ENCODE results near the gene AMZ1. TPM values are rescaled to one million over a fixed set of nuclear protein-coding genes. Genes with fewer than 3 reads are reported as not detected.

Gene AMZ1
- total RNA-seq, 4 donors from 2014 or later, result 0.35 to 4.6 (median 4.4) TPM; not detected in 1

GRCh38 chr7:2713978-2714377 is 26.0 kb downstream of the AMZ1 start:
- intact Hi-C loops (cut with DNase I; ENCODE audit: low total_unique reads), result no loop called here
- H3K27ac ChIP-seq, result no peak overlapping the region
- no peak overlapping the region for H3K4me3 ChIP-seq
- TF ChIP-seq, protein P1, sequence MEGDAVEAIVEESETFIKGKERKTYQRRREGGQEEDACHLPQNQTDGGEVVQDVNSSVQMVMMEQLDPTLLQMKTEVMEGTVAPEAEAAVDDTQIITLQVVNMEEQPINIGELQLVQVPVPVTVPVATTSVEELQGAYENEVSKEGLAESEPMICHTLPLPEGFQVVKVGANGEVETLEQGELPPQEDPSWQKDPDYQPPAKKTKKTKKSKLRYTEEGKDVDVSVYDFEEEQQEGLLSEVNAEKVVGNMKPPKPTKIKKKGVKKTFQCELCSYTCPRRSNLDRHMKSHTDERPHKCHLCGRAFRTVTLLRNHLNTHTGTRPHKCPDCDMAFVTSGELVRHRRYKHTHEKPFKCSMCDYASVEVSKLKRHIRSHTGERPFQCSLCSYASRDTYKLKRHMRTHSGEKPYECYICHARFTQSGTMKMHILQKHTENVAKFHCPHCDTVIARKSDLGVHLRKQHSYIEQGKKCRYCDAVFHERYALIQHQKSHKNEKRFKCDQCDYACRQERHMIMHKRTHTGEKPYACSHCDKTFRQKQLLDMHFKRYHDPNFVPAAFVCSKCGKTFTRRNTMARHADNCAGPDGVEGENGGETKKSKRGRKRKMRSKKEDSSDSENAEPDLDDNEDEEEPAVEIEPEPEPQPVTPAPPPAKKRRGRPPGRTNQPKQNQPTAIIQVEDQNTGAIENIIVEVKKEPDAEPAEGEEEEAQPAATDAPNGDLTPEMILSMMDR (IDR thresholded peaks at IDR 0.05), result no peak
- TF ChIP-seq POLR2A (IDR thresholded peaks at IDR 0.05), result no peak
- H3K36me3 ChIP-seq, result no peaks in the 10 kb centered on the region
- no peak for DNase-seq
- no peaks in the 10 kb centered on the region for H3K27me3 ChIP-seq
- H3K9me3 ChIP-seq, result no peaks in the 10 kb centered on the region
- H3K4me1 ChIP-seq, result peaks cover 0 to 5% of the 10 kb centered on the region in 2 donors

DNA sequence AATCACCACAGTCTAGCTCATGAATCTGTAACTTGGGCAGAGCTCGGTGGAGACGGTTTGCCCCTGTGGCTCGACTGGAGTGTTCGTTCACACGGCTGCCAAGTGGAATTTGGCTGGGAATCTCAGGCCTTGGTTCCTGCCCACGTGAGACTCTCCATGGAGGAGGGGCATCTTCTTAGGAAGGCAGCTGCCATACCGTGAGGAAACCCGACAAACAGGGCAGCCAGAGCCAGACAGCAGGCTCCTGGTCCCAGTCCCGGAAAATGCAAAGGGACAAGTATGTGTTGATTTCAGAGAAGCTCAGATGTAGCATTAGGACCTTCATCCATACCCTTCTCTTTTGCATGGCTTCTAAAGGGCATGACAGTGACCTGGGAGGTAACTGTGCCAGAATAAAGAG is 26.6 kb downstream of the AMZ1 start:
- intact Hi-C loops (cut with DNase I; ENCODE audit: low total_unique reads), result no loop called here
- Histone ChIP-seq H3K36me3 (no peaks in the 10 kb centered on the region), H3K27me3 (no peaks in the 10 kb centered on the region), H3K4me1 (peaks cover 0 to 5% of the 10 kb centered on the region in 2 donors), H3K9me3 (no peaks in the 10 kb centered on the region), H3K4me3 (no peak overlapping the region), H3K27ac (no peak overlapping the region)
- TF ChIP-seq POLR2A (IDR thresholded peaks at IDR 0.05), result no peak
- TF ChIP-seq, protein P1 (IDR thresholded peaks at IDR 0.05), result no peak
- DNase-seq, result no peak

DNA sequence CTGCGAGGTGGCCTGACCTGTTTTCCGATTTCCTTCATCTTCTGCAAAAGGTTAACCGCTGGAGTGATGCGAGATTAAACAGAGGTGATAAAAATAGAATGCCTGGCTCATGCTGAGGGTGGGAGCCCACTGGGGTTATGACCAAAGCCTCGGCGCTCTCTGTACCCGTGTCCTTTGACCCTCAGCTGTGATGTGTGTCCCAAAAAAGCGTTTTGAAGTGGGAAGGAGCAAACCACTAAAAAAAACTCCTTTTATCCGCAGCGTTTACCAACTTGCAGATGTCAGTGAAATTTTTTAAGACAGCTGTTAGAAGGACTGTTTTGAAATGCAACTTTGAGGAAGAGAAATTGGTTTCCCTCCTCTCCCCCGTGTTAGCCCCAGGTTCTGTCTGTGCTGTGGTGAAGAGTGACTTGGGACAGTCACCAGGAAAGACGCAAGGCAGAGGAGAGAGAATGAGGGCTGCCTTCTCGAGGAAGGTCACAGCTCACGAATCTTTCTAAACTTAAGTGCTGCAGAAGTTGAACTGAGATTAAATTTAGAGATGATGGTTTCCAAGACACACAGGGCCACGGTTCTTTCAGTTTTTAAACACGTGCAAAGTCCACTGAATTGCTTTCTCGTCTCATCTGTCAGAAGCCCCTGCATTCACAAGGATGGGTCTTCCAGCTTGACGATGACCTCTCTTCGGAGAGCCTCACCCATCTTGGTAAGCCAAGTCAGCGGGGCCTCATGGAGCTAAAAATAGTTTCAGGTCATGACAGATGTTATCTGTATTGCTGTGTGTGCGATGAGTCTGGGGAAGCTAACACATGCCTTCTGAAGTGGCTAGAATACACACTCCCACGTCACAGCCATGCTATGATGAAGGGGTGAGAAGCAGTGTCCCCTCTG is 27.6 kb downstream of the AMZ1 start:
- Histone ChIP-seq H3K27me3 (no peaks in the 10 kb centered on the region), H3K9me3 (no peaks in the 10 kb centered on the region), H3K27ac (no peak overlapping the region), H3K4me3 (no peak overlapping the region), H3K4me1 (peaks cover 0 to 5% of the 10 kb centered on the region in 2 donors), H3K36me3 (no peaks in the 10 kb centered on the region)
- intact Hi-C loops (cut with DNase I; ENCODE audit: low total_unique reads), result no loop called here
- TF ChIP-seq POLR2A (IDR thresholded peaks at IDR 0.05), result no peak
- TF ChIP-seq, protein P1 (IDR thresholded peaks at IDR 0.05), result no peak
- DNase-seq, result no peak

DNA sequence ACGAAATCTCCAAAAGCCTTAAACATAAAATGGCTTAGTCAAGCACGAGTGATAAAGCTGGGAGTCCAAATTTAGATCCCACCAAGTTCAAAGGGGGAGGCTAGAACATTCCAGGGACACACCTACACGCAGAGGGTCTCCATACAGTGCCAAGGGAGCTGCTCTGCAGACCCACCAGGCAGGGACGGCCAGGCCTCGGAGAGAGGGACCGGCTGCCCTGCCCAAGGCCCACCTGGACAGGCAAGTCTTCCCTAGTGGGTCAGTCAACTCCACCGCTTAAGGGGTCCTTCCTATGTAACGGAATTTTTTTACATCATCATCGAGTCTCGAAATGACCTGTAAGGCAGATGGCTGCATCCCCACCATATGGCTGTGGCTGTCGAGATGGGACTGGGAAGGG is 28.5 kb downstream of the AMZ1 start:
- Histone ChIP-seq H3K27ac (no peak overlapping the region), H3K9me3 (no peaks in the 10 kb centered on the region), H3K4me1 (peaks cover 0 to 5% of the 10 kb centered on the region in 2 donors), H3K4me3 (no peak overlapping the region), H3K27me3 (no peaks in the 10 kb centered on the region), H3K36me3 (no peaks in the 10 kb centered on the region)
- TF ChIP-seq, protein P1 (IDR thresholded peaks at IDR 0.05), result no peak
- no peak for TF ChIP-seq POLR2A (IDR thresholded peaks at IDR 0.05)
- intact Hi-C loops (cut with DNase I; ENCODE audit: low total_unique reads), result no loop called here
- DNase-seq, result no peak

DNA sequence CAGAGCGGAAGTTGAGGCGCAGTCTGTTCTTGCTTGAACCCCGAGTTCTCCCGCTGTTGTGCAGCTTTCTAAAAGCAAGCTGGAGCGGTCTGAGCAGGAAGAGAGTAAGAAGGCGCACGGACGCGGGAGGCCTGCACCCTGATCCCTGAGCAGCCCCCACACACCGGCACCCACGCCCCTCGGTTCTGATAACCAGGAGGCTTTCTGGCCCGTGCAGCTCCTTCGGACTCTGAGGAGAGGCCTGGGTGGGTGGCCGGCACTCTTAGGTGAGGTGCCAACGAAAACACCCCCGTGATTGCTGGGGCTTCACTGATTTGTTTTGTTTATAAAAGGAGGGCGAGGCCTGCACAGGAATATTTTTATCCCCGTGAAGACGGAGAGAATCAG is 28.9 kb downstream of the AMZ1 start:
- peak overlapping the region; percentile 25 to 45 for H3K27ac ChIP-seq
- TF ChIP-seq, protein P1 (IDR thresholded peaks at IDR 0.05), result no peak
- no peaks in the 10 kb centered on the region for H3K36me3 ChIP-seq
- DNase-seq, result no peak
- H3K4me1 ChIP-seq, result peaks cover 0 to 5% of the 10 kb centered on the region in 2 donors
- H3K9me3 ChIP-seq, result no peaks in the 10 kb centered on the region
- H3K27me3 ChIP-seq, result no peaks in the 10 kb centered on the region
- intact Hi-C loops (cut with DNase I; ENCODE audit: low total_unique reads), result no loop called here
- H3K4me3 ChIP-seq, result no peak overlapping the region
